NCI-H1417 (cell line): ENCODE results near the gene STPG4.
"Not testable (repeated sequence)": the region's sequence is repeated elsewhere in the genome, so short reads cannot be mapped to it uniquely, and the experiment has no call there.

ENCODE experiments used
- DNase-seq, 3 experiments: peaks; one replicate each; lab custom pipeline; 2025; lab: John Stamatoyannopoulos, UW

The STPG4 gene, protein sequence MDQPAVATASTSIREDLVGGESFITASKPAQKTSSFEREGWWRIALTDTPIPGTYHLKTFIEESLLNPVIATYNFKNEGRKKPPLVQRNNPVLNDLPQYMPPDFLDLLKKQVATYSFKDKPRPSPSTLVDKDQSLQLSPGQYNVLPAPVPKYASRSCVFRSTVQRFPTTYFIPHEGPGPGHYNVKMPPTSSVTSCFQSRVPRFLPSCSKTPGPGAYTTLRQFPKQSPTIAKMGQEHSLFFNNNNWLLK

DNA sequence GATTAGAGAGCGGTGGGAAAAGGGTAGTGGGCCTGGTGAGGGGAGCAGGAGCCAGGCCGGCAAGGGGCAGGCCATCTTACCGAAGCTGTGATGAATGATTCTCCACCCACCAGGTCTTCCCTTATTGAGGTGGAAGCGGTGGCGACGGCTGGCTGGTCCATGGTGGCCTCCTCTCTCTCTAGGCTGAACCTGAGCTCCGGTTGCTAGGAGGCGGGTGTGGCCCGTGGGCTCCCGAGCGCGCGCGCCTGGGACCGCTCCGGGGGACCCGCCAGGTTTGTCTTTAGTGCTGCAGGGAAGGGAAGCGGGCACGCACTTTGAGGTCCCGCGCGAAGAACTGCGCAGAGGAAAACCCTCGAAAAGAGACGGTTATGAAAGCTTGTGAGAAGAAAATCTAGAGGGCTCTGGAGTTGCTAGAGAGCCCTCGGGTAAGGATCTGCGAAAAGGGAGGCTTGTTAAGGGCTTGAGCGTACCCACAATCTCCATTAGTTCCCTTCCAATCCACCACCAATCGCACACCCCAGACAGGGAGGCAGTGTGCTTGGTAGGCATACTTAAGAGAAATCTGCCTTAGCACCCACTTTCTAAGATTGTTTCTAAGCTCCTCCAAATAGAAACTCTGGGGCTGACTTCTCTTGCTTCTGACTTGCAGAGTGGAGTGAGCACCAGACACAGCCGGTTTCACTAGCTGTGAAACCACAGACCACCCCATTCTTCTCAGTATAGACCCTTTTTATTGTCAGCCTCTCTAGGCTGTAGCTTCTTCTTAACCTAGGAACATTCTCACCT lies at the start of gene STPG4:
Gene STPG4 (minus strand): TSS at position 218 of the 786 bp plus-strand sequence. CDS start 57 bp downstream, at position 161.
- DNase-seq: no peak

DNA sequence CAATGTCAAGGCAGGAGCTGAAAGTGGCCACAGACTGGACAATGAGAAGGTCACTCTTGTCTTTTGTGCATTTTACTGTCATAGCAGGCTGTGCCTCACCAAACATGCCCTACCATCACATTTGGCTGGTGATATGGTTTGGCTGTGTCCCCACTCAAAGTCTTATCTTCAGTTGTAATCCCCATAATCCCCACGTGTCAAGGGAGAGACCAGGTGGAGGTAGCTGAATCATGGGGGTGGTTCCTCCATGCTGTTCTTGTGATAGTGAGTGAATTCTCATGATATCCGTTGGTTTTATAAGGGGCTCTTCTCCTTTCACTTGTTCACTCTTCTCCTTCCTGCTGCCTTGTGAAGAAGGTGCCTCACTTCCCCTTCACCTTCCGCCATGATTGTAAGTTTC lies 49.6 kb upstream of the STPG4 start:
- DNase-seq: no peak

DNA sequence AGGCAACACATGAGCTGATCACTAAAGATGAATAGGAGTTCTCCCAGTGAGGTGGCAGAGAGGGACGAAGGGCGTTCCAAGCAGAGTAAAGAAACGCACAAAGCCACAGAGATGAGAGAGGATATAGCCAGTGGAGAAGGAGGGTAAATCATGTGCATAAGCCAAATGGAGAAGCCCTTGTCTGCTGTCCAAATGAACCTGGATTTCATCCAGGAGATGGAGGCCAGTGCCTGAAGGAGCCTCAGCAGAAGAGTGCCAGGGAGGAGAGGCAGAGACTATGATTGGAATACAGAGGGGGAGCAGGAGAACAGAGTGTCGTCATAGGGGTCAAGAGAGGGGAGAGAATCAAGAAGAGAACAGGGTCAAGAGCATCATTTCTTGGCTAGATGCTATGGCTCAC lies 48.9 kb upstream of the STPG4 start:
- no peak for DNase-seq

DNA sequence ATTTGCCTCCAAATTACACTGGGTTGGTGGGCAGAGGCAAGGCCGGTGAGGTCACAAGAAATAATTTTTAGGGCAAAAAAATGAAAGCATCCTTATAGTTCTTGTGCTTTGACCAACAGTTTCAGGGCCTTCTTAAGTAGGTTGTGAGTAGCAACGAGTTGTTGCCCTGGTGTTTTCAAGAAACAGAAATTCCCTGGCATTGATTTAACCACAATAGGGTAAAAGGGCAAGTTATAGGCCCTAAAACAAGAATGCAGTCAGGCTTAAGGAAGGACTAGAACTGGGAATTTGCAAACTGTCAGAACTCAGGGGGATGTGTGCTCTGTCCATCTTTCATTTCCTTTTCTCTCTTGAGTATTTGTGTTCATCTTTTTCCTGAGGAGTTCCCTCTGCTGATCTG lies 46.1 kb upstream of the STPG4 start:
- no peak for DNase-seq

DNA sequence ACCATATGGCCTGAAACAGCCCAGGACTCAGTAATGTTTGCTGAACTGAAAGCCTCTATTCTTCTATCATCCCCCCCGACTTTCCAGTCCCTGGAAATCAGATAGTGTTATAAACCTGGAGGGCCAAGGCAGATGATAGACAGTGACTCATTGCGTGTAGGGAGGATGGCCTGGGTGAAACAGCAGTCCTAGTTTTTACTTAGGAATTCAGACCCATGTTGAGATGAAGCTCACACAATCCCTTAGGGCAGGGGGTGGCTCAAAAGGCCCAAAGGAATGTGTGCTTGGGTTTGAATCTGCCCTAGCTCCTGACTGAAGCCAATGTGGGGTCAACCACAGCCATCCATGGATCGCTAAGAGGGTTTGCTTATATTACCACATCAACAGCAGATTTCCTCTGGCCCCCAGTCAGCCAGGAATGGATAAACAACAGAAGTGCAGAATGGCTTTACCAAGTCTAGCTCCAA lies 43.9 kb upstream of the STPG4 start:
- DNase-seq: no peak

DNA sequence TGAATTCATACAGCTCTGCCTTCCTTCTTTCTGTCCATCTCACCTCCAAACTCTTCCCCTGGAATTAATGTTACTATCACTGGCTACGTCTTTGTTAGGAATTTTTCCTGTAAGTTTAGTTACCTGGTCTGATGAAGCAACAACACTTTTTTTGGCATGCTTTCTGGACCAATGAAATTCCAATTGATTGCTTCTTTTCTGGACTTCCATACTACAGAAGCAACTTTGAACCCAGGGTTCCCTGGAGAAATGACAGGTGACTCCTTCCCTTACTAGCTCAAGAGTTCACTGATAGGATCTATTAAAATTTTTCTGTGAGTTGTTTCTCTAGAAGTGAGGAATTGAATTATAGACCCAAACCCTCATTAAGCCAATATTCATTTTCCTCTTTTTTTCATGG lies 41.4 kb upstream of the STPG4 start:
- DNase-seq: no peak

DNA sequence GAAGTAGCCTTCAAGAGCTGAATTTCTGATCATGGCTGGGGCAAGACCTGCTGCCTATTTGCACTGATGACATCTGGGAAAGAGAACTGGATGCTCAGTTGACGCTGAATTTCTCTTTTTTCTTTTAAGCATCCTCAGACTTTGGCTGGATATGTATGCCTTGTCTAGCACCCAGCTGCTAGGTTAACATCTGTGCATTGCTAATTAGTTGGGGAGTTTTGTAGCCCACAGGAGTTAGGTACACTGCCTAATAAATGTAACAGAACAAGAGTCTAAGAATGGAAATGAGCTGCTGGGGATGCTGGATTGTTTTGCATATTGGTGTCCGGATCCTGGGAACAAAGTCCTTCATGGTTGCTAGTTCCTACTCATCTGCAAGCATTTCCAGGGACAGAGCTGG lies 40.9 kb upstream of the STPG4 start:
- DNase-seq: no peak

DNA sequence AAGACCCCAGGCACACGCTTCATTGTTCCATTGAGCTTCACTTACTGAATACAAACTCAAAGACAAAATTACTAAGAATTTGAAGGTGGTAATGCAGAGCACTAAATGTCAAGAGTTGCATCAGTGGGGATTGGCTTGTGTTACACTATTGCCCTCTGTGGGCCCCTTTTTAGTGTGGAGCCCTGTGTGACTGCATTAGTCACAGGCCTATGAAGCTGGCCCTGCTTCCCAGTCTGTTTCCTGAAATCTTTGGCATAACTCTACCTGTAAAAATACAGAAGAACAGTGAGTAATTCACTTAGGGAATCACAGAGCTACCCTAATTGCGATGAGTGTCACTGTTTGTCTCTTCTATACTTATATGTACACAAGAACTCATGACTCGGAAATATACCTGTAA lies 40.0 kb upstream of the STPG4 start:
- no peak for DNase-seq

DNA sequence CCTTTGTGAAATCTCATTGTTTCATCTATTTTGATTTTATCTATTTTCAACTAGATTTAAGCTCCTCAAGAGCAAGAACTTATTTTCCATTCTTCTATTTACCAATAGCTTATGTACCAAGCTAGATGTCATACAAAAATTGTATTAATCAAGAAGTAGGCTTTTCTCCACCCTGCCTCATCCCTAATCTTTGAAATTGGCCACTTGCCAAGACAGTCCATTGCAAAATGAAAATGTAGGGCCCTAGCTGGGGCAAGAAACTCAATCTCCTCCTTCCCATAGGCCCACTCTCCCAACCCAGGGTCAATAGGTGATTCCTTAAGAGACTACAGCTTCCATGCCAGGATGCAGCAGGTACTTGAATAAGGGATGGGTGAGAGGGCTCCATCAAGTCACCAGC lies 39.3 kb upstream of the STPG4 start:
- no peak for DNase-seq

DNA sequence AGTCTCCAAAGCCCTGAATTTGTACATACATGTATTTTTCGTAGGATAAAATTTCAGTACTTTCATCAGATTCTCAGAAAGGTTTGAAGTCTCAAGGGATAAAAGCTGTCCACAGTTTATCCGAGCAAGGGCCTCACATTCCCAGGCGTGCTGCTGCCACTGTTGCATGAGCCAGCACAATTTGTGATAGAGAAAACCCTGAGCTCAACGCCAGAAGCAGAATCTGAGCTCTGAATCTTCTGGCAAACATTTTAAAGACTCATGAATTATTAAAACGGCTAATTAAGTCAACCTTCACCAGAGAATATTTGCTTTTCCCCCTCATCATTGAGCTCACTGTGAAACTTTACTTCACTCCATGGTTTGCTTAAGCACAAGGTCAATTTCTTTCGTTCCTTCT lies 38.5 kb upstream of the STPG4 start:
- DNase-seq: peak in 1 of 3 experiments; percentile 51

DNA sequence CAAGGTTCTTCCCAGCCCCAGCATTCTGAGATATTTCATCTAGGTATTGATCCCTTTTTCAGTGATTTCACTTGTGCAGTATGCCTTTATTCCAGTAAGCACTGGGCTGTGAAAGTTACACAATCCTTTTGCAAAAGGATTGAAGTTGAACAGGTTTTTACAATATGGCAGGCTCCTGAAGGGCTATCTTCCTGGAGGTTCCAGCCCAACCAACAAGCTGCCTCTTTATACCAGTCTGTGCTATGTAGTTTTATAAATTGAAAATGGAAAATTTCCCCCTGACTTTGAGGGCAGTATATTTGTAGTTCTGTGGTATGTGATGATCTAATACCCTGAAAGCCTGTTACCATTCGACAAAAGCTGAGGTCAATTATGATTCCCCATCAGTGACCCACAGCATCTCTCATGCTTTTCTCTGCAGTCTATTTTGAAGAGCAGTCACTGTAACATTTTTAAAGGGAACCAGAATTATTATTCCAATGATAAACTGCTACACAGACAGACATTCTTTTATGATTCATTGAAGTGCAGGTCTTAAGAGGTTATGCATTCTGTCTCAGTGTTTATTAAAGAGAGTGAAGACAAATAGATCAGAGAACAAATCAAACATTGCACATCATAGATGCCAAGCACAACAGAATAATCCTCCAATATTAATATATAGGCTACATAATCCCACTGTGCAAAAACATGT lies 35.2 kb upstream of the STPG4 start:
- DNase-seq: peak in 1 of 3 experiments; percentile 36

DNA sequence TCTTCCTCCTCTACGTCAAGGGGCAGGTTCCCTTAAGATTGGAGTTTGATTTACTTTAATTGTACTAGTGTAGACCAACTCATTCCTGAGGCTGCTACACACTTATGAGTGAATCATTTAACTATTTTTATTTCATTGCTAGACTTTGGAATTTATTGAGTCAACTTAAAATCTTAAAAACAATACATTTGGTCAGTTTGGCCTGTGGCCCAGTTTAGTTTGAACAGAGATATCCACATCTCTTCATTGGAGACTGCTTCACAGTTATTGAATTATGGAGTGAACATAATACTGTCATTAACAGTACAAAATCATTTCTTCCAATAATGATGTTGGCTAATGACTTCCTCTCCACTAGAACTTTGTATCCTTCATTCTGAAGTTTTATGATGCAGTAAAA lies 34.5 kb upstream of the STPG4 start:
- DNase-seq: no peak

DNA sequence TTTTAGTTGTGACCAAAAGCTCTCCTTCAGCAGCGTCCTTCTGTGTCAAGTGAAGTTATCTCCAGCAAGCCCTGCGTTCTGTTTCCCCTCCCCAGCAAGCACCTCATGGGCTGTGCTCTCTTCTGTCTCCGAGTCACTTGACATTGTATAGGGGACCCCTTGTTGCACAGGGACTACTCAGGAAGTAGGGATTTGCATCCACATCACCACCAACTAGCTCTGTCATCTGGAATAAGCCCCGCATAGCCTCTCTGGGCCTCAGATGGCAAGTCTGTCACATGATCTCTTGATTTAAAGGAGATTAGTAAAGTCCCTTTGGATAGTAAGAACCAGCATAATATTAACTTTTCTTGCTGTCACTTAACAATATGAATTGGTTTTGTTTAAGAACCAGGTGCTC lies 32.0 kb upstream of the STPG4 start:
- DNase-seq: no peak

DNA sequence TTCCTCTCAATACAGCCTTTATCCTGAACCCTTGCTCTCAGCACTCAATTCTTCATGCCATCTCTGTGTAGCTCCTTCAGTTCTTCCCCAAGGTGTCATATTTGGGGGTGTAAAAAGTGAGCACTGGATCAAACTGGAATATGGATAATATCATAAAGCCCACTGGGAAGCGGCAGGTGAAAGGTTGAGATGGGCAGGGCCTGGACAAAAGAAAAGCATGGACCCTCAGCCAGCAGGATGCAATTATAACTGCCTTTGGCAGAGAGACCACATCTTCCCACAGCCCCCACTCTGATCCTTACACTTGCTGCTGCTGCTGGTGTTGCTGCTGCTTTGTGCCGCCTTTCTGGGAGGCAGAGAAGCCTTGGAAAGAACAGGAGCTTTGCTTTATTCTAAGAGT lies 31.2 kb upstream of the STPG4 start:
- DNase-seq: no peak

DNA sequence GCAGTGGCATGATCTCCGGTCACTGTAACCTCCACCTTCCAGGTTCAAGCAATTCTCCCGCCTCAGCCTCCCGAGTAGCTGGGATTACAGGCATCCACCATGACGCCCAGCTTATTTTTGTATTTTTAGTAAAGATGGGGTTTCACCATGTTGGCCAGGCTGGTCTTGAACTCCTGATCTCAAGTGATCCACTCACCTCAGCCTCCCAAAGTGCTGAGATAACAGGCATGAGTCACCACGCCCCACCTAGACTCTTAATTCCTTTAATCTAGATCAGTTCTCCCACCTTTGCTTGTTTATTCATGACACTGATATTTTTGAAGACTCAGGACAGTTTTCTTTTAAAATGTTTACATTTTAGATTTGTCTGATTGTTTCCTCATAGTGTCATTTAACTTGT lies 30.0 kb upstream of the STPG4 start:
- DNase-seq: not testable (repeated sequence)

DNA sequence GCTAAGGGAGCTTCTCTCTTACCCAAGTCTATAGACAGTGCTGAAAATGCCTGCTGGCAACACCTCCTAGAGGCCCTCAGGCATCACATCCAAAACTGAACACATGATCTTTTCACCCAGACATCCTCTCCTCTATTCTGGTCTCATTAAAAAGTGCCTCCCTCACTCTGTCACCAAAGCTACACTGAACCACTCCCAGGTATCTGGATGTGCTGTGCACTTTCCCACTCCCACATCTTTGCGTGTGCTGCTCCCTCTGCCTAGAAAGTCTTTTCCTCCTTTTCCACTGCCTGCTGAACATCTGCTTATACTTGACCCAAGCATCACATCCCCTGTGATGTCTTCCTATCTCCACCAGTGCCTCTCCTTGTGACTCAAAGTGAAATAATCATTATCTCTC lies 26.1 kb upstream of the STPG4 start:
- DNase-seq: no peak

DNA sequence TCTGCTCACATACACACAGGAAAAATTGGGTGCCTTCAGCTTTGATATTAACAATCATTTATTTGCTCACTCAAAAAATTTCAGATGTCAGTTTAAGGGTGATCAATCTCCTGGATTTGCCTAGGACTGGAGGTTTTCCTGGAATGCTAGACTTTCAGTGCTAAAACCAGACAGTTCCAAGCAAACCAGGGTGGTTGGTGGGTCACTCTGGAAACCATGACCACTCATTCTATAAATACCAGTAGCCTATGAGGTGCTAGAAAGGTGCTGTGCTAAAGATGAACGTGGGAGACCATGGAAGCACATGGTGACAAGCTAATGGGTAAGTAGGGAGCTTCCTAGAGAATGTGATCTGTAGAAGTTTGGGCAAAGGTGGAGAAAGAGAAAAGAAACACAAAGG lies 25.4 kb upstream of the STPG4 start:
- no peak for DNase-seq

DNA sequence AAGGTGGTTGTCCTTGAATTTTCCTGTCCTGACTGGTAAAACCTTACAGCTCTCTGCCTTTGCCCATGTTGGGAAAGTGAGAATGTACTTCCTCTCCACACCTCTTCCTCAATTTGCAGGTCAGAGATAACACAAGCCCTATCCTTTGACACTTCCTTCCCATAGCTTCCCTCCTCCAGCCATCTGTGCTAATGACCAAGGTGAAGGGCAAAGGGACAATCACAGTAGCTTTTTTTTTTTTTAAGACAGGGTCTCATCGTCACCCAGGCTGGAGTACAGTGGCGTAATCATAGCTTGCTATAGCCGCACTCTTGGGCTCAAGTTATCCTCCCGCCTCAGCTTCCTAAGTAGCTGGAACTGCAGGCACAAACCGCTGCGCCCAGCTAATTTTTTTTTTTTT lies 24.3 kb upstream of the STPG4 start:
- DNase-seq: no peak

DNA sequence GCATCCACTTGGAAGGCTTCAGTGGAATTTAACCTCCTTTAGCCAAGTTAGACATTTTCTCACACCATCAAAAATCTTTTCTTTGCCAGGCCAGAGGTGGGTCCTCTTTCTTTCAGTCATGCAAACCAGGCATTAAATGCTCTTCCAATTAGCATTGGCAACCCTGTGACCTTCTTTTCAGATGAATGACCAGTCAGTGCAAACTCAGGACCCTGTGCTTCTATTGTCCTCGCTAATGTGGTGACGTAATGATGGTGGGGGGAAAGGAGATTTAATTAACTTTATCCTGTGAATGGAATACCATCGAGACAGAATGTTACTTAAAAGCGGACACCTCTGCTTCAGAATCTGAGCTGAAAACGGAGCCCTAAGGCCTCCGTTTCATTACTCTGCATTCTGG lies 23.2 kb upstream of the STPG4 start:
- DNase-seq: no peak

DNA sequence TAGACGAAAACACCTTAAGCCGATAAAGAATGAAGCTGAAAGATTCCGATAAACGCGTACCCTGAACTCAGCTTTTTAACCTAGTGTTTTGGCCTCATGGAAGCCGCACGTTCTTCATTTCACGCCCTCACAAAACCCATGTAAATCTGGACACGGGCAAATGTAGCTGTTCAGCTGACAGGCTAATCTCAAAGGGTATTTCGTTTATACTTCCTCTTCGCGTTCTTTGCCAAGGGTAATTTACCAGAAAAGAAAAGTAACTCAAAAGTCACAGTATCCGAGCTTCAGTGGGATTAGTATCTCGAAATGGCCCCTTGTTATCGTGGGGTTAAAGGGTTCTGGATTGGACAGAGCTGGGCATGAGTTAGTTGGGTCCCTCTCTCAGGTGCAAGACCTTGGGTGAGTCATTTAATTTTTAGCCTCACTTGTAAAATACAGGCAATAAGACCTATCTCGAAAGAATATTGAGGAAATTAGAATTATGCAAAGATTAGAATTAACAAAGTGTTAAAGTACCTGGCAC lies 22.0 kb upstream of the STPG4 start:
- no peak for DNase-seq

DNA sequence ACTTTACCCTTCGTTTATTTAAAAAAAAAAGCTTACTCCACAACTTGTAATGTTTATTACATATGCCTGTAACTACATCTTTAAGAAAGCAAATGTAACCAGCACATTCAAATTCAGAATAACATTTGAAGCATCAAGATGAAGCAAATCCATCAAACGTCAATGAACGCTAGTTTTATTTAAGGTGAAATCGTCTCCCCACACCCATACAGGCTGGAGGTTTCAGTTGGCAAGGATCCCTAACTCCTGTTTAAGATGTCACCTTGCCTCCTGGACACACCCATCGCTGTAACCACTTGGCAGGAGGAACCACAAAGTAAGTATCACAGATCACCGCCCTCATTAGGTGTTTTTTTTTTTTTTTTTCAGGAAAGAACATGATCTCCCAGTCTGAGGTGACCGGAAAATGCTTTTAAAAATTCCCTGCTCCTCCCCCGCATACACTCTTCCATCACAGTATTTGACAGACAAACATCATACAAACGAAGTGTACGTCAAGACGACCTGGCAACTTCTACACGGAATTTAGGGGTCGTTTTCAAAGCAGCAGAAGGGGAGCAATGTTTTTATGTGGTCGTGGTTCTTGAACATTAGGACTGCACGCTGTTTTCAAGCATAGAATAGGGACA lies 19.7 kb upstream of the STPG4 start:
- DNase-seq: peak; percentile 56 to 79 (median 68)
